Stimulated activated CD4-positive, alpha-beta T cell treated with anti-CD3 and anti-CD28 coated beads, Interleukin-4, amount 100 ng/mL, for 1 hour (primary cell): ENCODE results near the gene CUBN.
A peak's percentile ranks its signal among the peaks of the same experiment; 100 is the strongest.

Experiments used
- DNase-seq: peaks from one replicate; pipeline ENCODE4 v3.0.0-alpha.2; 2020

CUBN gene

DNA sequence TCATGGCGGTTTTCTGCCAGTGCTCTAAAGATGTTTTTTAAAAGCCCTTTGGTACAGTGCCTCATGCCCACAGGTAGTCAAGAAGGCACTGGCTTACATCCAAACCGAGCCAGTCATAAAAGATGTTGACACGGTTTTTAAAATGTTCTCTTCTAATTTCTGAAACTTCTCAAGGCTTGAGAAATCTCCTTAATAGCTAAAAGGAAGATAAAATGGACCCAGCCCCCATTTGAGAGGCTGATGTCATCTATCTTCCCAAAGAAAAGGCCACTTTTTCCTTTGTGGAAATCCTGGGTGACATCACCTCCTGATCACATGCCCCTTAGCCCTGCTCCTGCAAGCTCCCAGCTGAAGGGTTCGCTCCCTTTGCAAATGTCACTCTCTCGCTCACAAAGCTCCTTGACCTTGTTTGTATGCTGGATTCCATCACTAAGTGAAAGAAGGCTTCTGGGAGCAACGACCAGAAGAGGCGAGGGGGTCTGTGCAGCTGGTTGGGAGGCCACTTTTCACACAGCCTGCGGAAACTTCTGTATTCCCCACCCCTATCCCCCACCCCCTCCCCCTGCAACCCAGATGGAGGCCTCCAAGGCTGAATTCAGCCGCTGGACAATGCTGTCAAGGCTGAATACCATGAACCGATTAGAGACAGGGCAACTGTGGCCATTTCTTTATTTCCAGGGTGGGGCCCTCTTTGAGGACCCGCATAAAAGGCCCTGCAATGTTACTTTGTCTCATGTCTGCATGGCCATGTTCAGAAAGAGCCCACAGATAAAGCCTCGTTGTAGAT lies 122.8 kb downstream of the CUBN start:
- DNase-seq: no peak

DNA sequence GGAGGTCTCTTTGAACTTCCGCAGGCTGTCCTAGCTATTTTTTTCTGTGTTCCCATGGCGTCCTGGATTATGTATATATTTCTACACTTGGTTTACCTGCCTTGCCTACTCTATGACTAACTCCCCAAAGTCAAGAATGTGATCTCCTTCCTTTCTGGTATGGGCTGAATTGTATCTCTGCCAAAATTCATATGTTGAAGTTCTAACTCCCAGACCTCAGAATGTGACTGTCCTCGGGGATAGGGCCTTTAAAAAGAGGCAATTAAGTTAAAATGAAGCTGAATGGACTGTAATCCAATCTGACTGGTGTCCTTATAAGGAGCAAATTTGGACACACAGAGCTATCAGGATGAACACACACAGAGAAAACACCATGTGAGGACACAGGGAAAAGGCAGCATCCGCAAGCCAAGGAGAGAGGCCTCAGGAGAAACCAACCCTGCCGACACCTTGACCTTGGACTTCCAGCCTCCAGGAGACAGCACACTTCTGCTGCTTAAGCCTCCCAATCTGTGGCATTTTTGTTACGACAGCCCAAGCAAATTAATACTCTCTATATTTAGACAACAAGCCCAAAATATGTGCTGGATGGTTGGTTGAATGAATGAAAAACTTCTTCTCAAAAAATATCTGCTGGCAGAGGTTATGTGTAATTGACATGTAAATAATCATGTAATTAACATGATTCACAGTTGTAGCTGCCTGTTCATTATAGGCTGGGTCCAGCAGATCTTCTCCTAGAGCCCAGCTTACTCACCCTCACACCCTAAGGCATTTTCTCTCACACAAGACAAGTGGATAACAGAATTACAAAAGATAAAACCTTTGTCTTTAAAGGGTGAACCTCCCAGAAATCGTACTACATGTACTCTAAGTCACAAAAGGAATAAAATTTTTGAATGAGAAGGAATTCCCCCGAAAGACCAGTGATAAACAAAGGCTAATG lies 123.7 kb downstream of the CUBN start:
- no peak for DNase-seq

DNA sequence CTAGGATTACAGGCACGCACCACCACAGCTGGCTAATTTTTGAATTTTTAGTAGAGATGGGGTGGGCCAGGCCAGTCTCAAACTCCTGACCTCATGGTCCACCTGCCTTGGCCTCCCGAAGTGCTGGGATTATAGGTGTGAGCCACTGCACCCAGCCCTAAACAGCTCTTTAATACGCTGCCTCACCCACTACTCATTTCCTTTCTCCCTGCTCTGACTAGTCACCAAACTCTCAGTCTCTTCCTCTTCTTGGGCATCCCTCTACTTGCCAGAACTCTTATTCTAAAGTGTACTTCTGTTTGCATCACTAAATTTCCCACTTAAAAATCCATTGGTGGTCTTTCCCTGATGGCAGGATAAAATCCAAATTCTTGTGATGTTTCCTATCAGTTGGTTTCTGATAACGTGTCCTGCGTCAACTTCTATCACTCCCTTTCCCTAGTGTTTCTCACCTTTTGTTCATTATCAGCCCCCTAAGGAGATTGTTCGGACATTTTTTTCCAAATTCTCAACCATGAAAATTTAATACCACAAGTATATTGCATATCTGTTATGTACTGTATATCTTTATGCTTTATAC lies 124.7 kb downstream of the CUBN start:
- DNase-seq: no peak

DNA sequence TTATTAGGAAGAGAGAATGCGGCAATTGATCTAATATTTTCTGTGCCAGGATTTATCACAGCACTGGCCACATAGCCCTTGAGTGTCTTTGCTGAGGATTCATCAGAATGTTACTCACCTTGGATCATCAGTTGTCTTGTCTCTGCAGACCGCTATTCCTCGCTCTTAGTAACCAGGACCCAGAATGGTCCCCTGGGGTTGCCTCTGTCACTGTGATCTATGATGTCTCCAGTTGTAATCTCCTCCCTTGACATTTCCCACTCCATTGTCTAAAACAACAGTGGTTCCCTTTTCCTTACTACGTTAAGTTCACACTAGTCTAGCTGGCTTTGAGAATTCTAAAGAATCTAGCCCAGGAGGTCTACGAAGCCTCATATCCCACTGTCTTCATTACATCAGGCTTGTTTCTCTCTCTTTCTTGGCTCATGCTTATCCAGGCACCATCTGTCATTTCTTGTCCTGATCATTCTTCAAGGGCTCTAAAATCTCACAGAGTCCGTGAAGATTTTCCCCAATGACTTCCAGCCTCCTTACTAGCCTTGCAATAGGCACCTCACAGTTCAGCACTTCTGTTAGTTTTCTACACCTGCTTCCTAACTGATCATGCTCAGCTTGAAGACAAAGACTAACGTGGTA lies 125.8 kb downstream of the CUBN start:
- no peak for DNase-seq

DNA sequence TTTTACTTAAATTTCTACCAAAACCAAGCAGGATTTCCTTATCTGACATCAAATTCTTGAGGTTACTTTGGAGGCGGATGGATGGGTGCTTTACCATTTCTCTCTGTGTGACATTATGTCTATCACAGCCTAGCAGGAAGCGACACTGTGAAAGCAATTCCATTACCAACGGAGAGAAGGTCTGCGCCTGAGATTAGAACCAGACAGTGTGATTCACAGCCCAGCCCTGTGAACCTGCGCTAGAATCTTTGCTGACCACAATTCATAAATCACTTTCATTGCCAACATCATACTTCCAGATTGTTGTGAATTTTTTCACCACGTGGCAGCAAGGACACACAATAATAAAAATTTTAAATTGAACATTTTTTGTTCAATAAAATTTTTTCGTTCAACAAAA lies 126.5 kb downstream of the CUBN start:
- peak; percentile 39 for DNase-seq

DNA sequence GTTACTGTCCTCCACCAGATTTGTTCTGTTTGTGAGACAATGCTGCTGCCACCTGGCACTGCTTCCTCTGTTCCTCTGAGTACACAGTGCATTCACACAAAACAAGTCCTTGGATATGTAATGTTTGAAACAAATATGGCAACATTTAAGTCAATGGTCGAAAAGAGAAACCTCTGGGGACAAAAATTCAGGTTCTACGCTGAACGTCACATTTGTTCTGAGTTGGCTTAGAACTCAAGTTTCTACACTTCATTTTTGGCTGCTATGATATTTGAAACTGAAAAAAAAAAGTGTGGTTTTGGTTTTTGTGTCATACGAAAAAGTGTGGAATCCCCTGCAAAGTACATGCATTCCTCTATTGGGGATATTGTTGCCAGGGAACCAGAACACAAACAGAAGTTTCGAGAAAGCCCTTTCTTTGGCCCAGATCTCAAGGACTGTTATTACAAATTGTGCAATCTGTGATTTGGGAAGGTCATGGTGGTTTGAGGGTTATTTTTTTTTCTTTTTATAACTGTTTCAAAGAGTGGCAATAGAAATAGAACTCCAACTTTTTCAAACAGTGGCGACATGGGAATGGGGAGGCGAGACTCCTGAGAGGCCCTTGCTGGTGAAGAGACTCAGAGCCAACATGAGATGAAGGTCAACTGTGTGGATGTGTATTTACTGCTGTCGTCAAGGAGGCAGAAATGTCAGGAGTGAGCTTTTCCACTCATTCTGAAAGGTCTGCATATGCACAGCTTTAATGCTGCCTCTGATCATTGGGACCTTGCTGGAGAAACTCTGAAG lies 127.5 kb downstream of the CUBN start:
- no peak for DNase-seq

DNA sequence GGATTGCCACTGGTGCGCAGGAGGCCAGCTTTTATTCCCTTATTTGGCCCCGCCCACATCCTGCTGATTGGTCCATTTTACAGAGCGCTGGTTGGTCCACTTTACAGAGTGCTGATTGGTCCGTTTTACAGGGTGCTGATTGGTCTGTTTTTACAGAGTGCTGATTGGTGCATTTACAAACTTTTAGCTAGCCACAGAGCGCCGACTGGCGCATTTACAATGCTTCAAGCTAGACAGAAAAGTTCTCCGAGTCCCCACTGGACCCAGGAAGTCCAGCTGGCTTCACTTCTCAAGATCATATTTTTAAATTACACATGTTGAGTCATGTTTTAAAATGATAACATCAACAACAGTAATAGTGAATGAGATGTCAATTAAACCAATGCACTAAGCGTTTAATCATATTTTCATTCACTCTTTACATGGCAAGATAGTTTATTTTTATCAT lies 128.3 kb downstream of the CUBN start:
- DNase-seq: no peak

DNA sequence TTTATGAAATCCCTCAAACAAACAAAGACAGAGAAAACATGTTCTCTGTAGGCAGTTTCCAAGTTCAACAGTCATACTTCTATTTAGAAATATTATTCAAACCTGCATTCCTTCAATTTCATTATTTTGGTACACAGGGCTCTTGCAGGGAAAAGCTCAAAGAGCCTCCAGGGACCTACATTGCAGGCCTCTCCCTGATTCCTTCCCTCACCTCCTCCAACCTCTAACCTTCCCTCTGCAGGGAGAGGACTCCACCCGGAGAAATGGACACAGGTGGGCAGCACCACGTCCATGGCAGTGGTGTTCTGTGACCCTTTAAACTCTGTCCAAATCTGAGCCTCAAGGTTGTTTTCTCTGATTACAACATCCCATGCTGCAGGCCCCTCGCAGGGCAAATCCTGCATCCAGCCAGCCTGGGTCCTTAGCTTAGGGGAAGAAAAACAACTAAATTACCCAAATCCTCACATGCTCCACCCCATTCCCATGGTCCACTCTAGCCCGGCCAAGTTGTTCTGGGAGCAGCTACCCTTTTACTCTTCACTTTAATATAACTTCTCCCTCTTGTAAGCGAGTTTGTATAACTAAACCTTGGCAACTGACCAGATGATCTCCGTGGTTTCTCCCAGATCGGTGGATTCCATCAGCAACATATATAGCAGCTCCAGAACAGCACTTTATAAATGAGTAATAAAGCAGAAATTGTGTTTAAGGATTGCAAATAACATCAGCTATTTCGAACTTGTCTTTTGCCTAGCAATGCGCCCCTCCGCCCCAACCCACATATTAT lies 129.8 kb downstream of the CUBN start:
- no peak for DNase-seq

DNA sequence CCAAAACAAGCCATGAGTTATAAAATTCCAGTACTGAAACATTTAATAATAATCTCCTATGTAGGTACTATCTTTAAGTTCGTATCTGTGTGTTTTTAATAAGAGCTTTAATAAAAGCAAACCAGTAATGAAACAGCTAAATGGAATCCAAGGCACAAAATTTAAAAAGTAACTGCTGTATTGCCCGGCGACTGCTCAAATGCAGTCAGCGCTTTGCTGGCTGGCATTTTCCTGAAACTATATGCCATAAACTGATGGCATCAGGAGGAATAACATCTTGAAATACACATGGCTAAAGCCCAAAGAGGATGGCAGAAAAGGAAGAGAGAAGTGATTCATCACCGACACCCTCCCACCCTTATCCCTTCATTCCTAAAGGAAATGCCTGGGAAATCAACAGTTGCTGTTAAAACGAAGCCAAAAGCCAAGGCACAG lies 133.1 kb downstream of the CUBN start:
- no peak for DNase-seq

DNA sequence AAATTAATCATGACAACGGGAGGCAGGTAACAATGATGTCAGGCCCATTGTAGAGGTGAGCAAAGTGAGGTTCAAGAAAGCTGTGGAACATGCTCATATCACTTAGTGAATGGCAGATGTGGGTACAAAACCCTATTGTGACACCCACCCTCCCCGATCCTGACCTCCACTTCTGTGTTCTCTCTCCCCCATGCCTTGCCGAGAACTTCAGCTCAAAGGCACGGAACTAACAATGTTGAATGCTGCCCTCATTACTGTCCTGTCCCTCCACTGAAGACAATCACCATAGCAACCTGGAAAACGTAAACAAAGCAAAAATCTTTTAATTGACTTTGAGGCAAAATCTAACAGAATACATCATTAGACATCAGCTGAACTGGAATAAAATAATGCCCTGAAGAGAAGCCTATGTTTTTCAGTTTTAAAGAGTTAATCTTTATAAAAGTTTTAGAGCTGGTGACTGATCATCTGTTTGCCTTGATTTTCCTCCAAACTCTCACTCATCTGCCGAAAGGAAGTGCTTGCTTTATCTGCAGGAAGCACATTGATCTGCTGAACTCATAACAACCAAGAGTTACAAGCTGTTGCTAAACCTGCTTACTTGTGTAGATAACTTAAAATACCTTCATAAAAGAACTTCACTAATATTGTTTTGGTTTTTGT lies 133.6 kb downstream of the CUBN start:
- no peak for DNase-seq

DNA sequence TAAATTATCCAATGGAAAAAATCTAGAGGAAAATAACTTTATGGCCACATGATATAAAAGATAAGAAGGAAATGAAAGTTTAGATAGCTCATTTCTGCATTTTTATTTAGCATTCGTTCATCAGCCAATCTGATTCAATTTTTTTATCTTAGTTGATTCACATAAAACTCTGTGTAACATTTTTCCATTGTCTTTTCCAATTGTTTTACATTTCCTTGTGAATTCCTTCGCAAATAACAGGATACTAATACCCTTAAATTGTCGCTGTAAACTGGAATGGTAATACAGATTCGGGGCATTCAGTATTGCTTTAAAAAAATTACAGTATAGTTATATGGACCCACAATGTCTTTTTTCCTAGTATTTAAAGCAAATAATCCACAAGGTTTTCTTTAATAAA lies 136.4 kb downstream of the CUBN start:
- no peak for DNase-seq

DNA sequence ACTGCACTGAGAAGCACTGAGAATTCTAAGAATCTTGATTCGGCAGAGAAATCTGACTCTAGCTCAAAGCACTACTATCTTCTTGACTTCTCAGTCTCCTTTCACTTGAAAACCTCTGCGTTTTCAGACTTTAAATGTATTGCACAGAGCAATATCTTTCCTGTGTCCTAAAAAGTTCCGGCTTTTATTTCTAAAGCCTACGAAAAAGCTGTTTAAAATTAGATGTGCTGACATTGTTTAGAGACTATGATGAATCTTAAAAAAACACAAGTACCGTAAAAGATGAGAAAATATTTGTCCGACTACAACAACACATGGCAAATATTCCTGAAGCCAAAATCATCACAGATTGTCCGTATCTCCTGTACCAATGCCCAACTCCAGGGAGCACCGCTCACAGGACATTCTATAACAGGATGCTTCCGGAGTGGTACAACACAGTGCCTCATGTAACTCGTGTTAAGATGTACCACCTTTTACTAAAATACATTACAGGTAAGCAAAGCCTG lies 136.9 kb downstream of the CUBN start:
- no peak for DNase-seq

DNA sequence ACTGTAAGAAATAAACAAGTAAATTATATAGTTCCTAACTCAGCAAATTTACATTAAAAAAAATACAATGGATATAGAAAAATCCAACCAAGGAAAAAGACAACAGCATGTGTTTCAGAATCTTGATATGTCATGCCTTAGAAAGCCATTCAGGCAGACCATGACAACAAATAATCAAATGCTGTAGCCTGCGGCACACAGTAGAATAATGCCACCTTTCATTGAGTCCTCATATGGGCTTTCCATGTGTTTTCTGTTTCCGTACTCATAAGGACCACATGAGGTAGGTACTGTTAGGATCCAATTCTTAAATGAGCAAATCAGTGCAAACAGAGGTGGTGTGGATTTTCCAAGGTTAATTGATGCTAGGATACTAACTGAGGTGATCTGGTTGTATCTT lies 138.6 kb downstream of the CUBN start:
- DNase-seq: no peak

DNA sequence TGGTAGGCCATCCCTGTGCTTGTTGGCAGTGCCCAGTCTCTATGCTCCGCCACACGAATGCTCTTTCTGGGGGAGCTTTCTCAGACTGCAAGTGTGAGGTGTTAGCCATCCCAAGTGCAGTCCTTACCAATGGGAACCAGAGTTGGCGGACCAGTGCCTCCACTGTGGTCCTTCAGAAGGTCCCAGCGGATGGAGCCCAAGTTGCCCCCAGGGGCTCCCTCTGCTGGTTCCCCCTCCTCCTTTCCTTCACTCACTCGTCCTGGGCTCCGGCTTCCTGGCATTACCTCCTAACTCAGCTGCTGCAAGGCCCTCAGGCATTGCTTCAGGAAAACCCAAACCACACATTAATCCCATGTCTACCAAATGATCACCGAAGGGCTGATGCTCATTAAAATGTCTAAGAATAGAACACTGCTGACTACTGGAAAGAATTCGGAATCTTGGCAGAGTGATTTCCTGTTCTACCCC lies 139.8 kb downstream of the CUBN start:
- no peak for DNase-seq

DNA sequence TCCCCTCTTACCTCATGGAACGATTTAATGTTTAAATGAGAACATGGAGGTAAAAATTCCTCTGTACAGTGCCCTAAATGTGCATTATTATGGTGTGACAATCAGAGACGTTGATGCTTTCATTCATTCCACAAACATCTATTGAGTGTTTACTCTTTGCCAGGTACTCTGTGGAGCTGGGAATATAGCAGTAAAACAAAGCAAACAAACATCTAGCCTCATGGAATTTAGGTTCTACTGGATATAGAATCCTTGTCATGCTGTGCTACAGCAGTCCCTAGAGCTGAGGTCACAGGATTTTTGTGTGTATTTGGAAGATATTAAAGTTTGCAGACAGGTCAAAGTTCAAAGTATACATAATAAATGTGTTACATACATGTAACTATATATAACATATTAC lies 140.7 kb downstream of the CUBN start:
- no peak for DNase-seq

DNA sequence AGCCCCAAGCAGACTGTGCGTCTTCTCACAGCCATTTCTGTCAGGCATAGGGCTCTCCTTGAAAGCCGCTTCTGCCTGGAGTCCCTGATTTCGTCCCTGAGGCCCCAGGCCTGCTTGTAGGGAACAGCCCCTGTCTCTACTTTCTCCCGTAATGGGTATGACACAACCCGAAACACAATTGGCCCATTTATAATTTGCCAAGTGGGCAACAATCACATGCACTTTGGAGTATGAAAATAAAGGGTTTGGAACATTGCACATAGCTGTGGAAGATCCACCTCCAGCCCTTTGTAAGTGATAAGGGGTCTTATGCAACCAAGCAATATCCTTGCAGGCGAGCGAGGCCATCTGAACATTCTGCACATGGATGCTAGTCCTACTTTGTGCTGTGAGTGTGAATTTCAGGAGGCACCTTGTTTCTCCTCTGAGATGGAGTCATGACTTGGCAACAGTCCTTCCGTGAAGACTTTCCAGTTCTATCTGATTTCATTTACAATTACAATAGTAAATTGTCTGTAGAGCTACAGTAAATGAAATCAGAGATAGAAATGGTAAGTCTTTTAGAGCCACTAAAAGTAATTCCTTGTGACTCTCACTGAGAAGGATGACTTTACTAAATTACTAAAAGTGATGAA lies 141.5 kb downstream of the CUBN start:
- no peak for DNase-seq

DNA sequence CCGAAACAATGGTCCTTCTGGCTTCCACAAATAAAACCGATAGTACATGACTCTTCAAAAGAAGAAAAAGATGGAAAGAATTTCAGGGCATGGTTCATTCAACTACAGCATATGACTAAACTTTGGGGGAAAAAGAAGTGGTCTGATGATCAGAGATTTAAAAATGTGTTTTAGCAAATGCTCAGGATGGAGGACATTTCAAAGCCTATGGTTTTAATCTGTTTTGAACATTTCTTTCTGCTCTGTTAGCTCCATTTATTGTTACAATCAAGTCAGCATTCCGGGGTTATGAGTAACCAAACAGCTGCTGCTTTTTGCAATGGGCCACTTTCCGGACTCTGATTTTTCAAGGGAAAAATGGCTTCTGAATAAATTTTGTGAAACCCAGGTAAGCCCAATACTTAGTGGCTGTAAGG lies 142.4 kb downstream of the CUBN start:
- no peak for DNase-seq

DNA sequence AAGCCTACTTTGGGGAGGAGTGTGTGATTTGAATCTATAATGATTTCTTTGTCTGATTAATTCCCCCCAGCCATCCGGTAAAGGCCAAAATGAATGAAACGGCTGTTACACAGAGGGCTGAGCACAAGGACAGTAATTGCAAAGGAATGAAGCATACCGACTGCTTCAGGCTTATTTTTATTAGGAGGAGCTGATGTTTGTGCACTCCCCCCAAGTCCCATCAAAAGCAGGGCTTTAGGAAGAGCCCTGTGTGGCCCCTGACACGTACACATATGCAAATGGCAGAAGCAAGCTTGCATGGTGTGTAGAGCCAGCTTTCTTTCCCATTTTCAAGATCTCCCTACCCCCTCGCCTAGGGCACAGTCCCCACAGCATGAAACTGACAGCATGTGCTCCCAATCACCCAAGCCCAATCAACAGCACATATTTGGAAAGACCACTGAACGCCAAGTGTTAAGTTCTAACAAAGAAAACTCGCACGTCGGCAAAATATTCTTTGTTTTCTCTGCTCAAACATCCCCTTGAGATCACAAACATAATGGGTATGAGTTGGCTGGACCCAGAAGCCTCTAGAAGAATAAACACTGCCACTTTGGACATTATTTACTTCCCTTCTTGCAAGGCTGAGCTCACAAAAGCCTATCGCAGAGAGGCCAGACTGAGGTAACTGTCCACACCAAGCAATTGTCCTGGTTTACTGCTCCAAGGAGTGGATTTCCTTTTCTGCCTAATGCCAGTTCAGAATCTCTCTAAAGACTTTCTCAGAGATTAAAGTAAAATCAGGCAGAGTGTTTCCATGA lies 143.0 kb downstream of the CUBN start:
- no peak for DNase-seq

DNA sequence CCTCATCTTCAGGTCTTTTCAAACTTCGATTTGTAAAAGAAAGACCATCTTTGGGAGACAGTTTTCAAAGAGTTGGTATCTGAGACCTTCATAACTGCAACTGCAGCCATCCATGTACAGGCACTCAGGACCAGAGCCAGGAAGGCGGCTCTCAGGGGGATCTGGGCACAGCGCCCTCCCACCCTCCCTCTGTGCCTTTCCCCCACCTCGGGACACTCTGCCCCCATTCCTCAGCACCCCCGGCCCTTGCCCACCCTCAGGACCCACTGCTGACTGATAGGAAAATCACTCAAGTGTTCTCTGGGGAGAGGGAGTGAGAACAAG lies 143.6 kb downstream of the CUBN start:
- no peak for DNase-seq
